ENCODE data around the gene PIEZO1.
A peak's percentile ranks its signal among the peaks of the same experiment; 100 is the strongest.
"Not testable (repeated sequence)": the region's sequence is repeated elsewhere in the genome, so short reads cannot be mapped to it uniquely, and the experiment has no call there.

The PIEZO1 gene

GRCh38 chr16:88789594-88789993 lies 4.6 kb upstream of the PIEZO1 start:
- Mint-ChIP-seq H3K9me3 (no peaks in the 10 kb centered on the region), H3K36me3 (ENCODE audit: low read depth) (no peaks in the 10 kb centered on the region), H3K27me3 (ENCODE audit: low read depth) (peaks cover 43% of the 10 kb centered on the region), H3K27ac (no peak overlapping the region), H3K4me1 (no peaks in the 10 kb centered on the region), H3K4me3 (no peak overlapping the region)
- TF ChIP-seq, protein P1, sequence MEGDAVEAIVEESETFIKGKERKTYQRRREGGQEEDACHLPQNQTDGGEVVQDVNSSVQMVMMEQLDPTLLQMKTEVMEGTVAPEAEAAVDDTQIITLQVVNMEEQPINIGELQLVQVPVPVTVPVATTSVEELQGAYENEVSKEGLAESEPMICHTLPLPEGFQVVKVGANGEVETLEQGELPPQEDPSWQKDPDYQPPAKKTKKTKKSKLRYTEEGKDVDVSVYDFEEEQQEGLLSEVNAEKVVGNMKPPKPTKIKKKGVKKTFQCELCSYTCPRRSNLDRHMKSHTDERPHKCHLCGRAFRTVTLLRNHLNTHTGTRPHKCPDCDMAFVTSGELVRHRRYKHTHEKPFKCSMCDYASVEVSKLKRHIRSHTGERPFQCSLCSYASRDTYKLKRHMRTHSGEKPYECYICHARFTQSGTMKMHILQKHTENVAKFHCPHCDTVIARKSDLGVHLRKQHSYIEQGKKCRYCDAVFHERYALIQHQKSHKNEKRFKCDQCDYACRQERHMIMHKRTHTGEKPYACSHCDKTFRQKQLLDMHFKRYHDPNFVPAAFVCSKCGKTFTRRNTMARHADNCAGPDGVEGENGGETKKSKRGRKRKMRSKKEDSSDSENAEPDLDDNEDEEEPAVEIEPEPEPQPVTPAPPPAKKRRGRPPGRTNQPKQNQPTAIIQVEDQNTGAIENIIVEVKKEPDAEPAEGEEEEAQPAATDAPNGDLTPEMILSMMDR (IDR thresholded peaks at IDR 0.05; ENCODE audit: unreplicated experiment in 3 of 3): no peak

DNA sequence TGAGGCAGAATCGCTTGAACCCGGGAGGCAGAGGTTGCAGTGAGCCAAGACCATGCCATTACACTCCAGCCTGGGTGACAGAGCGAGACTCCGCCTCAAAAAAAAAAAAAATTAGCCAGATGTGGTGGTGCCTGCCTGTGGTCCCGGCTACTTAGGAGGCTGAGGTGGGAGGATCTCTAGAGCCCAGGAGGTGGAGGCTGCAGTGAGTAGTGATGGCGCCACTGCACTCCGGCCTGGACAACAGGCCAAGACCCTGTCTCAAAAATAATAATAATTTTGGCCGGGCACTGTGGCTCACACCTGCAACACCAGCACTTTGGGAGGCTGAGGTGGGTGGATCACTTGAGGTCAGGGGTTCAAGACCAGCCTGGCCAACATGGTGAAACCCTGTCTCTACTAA lies 3.7 kb upstream of the PIEZO1 start:
- H3K27ac Mint-ChIP-seq: not testable (repeated sequence)

DNA sequence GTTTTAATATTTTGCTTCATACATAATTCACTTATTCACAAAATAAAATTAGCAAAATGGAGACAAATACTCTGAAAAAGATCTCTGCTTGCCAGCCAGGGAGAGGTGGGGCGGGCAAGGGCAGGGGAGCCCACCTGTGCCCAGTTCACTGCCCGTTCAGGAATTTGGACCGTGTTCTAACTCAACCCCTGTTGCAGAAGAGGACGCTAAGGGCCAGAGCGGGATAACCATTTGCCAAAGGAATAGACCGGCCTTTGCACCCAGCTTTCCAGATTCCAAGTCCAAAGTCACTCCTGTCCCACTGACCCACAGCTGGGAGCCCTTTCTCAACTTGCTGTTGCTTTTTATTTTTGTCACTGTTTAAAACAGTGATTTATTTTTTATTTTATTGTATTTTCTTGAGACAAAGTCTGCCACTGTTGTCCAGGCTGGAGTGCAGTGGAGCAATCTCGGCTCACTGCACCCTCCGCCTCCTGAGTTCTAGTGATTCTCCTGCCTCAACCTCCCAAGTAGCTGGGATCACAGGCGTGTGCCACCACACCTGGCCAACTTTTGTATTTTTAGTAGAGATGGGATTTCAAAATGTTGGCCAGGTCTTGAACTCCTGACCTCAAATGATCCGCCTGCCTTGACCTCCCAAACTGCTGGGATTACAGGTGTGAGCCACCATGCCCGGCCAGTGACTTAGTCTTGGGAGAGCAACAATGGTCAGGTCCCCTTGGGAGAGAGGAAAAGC lies 2.7 kb upstream of the PIEZO1 start:
- no peak overlapping the region for H3K4me3 Mint-ChIP-seq
- peaks cover 44% of the 10 kb centered on the region for H3K27me3 Mint-ChIP-seq (ENCODE audit: low read depth)
- TF ChIP-seq, protein P1 (IDR thresholded peaks at IDR 0.05; ENCODE audit: unreplicated experiment in 3 of 3): no peak
- no peaks in the 10 kb centered on the region for H3K36me3 Mint-ChIP-seq (ENCODE audit: low read depth)
- H3K27ac Mint-ChIP-seq: no peak overlapping the region
- H3K4me1 Mint-ChIP-seq: peaks cover 10% of the 10 kb centered on the region
- H3K9me3 Mint-ChIP-seq: no peaks in the 10 kb centered on the region

More for the DNA sequence above, 3.7 kb upstream of the PIEZO1 start:
- not testable (repeated sequence) for H3K9me3 Mint-ChIP-seq; H3K4me3 Mint-ChIP-seq; H3K36me3 Mint-ChIP-seq (ENCODE audit: low read depth); H3K4me1 Mint-ChIP-seq
- peaks cover 41% of the 10 kb centered on the region for H3K27me3 Mint-ChIP-seq (ENCODE audit: low read depth)

- peaks cover 17% of the 10 kb centered on the region for H3K4me1 Mint-ChIP-seq
- no peak overlapping the region for H3K27ac Mint-ChIP-seq
- no peaks in the 10 kb centered on the region for H3K36me3 Mint-ChIP-seq (ENCODE audit: low read depth)
- no peaks in the 10 kb centered on the region for H3K9me3 Mint-ChIP-seq
- TF ChIP-seq, protein P1 (IDR thresholded peaks at IDR 0.05; ENCODE audit: unreplicated experiment in 3 of 3): no peak
- H3K27me3 Mint-ChIP-seq (ENCODE audit: low read depth): peaks cover 48% of the 10 kb centered on the region
- H3K4me3 Mint-ChIP-seq: no peak overlapping the region
Measured at GRCh38 chr16:88784856-88785105, 239 bp downstream of the PIEZO1 start.

GRCh38 chr16:88784074-88784855 lies 755 bp downstream of the PIEZO1 start:
- peaks cover 45% of the 10 kb centered on the region for H3K27me3 Mint-ChIP-seq (ENCODE audit: low read depth)
- H3K4me1 Mint-ChIP-seq: peaks cover 19% of the 10 kb centered on the region
- H3K9me3 Mint-ChIP-seq: no peaks in the 10 kb centered on the region
- H3K4me3 Mint-ChIP-seq: peak overlapping the region; percentile 72 to 85 (median 84)
- H3K36me3 Mint-ChIP-seq (ENCODE audit: low read depth): no peaks in the 10 kb centered on the region
- TF ChIP-seq, protein P1 (IDR thresholded peaks at IDR 0.05; ENCODE audit: unreplicated experiment in 3 of 3): peak; percentile 35 to 50 (median 48)
- H3K27ac Mint-ChIP-seq: no peak overlapping the region

- Mint-ChIP-seq H3K4me1 (peaks cover 22% of the 10 kb centered on the region), H3K4me3 (peak overlapping the region; percentile 54 to 76 (median 76)), H3K27me3 (ENCODE audit: low read depth) (peaks cover 49% of the 10 kb centered on the region), H3K36me3 (ENCODE audit: low read depth) (no peaks in the 10 kb centered on the region), H3K9me3 (no peaks in the 10 kb centered on the region), H3K27ac (peak overlapping the region in 2 of 3 experiments; percentile 17 to 39)
- TF ChIP-seq, protein P1 (IDR thresholded peaks at IDR 0.05; ENCODE audit: unreplicated experiment in 3 of 3): no peak
Measured at GRCh38 chr16:88783391-88784073, 1.5 kb downstream of the PIEZO1 start.

Measured in nephron (organoid).